ENCODE measurements around the gene CCDC86.

Gene CCDC86

GRCh38 chr11:60854140-60854846 lies 12.4 kb downstream of the CCDC86 start:
- DNase-seq = no peak

- DNase-seq = no peak
These were observed 13.2 kb downstream of the CCDC86 start for GRCh38 chr11:60854847-60855725.

- no peak for DNase-seq
These were observed 14.1 kb downstream of the CCDC86 start, which contains the start of gene PTGDR2 for GRCh38 chr11:60855726-60856633. Gene PTGDR2, minus strand, starts transcription at chr11:60855950. Its CDS starts 2,228 bp downstream, at chr11:60853722.

- DNase-seq = no peak
These were observed 15.7 kb downstream of the CCDC86 start for GRCh38 chr11:60857378-60858232.

- DNase-seq = no peak
These were observed 16.3 kb downstream of the CCDC86 start for GRCh38 chr11:60858236-60858635.

- DNase-seq = no peak
These were observed 17.0 kb downstream of the CCDC86 start for GRCh38 chr11:60858731-60859464.

- DNase-seq = no peak
These were observed 17.8 kb downstream of the CCDC86 start for GRCh38 chr11:60859616-60860250.

- no peak for DNase-seq
These were observed 19.0 kb downstream of the CCDC86 start for GRCh38 chr11:60860943-60861342.

GRCh38 chr11:60862171-60862570 lies 20.3 kb downstream of the CCDC86 start:
- no peak for DNase-seq

- DNase-seq = no peak
These were observed 21.9 kb downstream of the CCDC86 start for GRCh38 chr11:60863550-60864521.

GRCh38 chr11:60864856-60865513 lies 23.1 kb downstream of the CCDC86 start:
- DNase-seq = no peak

GRCh38 chr11:60866911-60867870 lies 25.3 kb downstream of the CCDC86 start, which contains the start of gene ZP1:
Gene ZP1, plus strand, starts transcription at chr11:60867542. Its CDS starts 20 bp downstream, at chr11:60867562.
- no peak for DNase-seq

GRCh38 chr11:60867871-60868681 lies 26.2 kb downstream of the CCDC86 start:
- DNase-seq = no peak

GRCh38 chr11:60868682-60869450 lies 27.0 kb downstream of the CCDC86 start:
- no peak for DNase-seq

- no peak for DNase-seq
These were observed 27.5 kb downstream of the CCDC86 start for GRCh38 chr11:60869451-60869825.

GRCh38 chr11:60870276-60870675 lies 28.4 kb downstream of the CCDC86 start:
- DNase-seq = no peak

Measured in cerebellar nuclear complex (tissue), 1 donor.